SK-N-SH treated with all-trans-retinoic acid at 6 μM for 48 hours (cell line): Measurements from ENCODE around the gene C13orf42.

Experiments
- ATAC-seq: fragments of 200-7000 bp; cut with Tn5 transposase; 3 replicates; pipeline ENCODE4 v1.9.1; 2020; ENCODE audit warnings: mild to moderate bottlenecking, moderate library complexity
- ARNTL ChIP-seq: fragments of 450-650 bp; formaldehyde crosslinking; IDR thresholded peaks from 2 replicates; pipeline ENCODE4 v1.5.0; 2020; ENCODE audit warnings: low read depth, mild to moderate bottlenecking, moderate library complexity, borderline replicate concordance
- BACH2 ChIP-seq: fragments of 250-450 bp; sonication (Bioruptor Pico); IDR thresholded peaks from 2 replicates; pipeline ENCODE4 v1.9.0; 2021; ENCODE audit warnings: mild to moderate bottlenecking, borderline replicate concordance
- CREB5 ChIP-seq: fragments of 250-450 bp; sonication (Bioruptor Pico); IDR thresholded peaks from 2 replicates; pipeline ENCODE4 v1.5.1; 2020; ENCODE audit warnings: low read depth, mild to moderate bottlenecking, moderate library complexity
- CSDC2 ChIP-seq: fragments of 250-450 bp; sonication (Bioruptor Pico); IDR thresholded peaks from 2 replicates; pipeline ENCODE4 v1.5.0; 2020; ENCODE audit warnings: mild to moderate bottlenecking, moderate library complexity
- CSRNP3 ChIP-seq: fragments of 250-450 bp; sonication (Bioruptor Pico); IDR thresholded peaks from 2 replicates; pipeline ENCODE4 v1.5.1; 2021; ENCODE audit warnings: mild to moderate bottlenecking, moderate library complexity
- ESRRG ChIP-seq: fragments of 250-450 bp; sonication (Bioruptor Pico); IDR thresholded peaks from 2 replicates; pipeline ENCODE4 v1.6.1; 2021; ENCODE audit warnings: mild to moderate bottlenecking
- GLIS3 ChIP-seq: fragments of 250-450 bp; sonication (Bioruptor Pico); IDR thresholded peaks from 2 replicates; pipeline ENCODE4 v1.5.0; 2020; ENCODE audit warnings: mild to moderate bottlenecking, moderate library complexity
- ISL1 ChIP-seq: fragments of 250-450 bp; sonication (Bioruptor Pico); IDR thresholded peaks from 2 replicates; pipeline ENCODE4 v2.1.2; 2022; ENCODE audit warnings: mild to moderate bottlenecking, moderate library complexity
- PATZ1 ChIP-seq: fragments of 250-450 bp; sonication (Bioruptor Pico); IDR thresholded peaks from 2 replicates; pipeline ENCODE4 v1.8.0; 2020; ENCODE audit warnings: mild to moderate bottlenecking, moderate library complexity, borderline replicate concordance
- POU6F1 ChIP-seq: fragments of 250-450 bp; sonication (Bioruptor Pico); IDR thresholded peaks from 2 replicates; pipeline ENCODE4 v1.8.0; 2021; ENCODE audit warnings: low read depth, mild to moderate bottlenecking, moderate library complexity, borderline replicate concordance
- PPARA ChIP-seq: fragments of 250-450 bp; sonication (Bioruptor Pico); IDR thresholded peaks from 2 replicates; pipeline ENCODE4 v1.5.0; 2020; ENCODE audit warnings: mild to moderate bottlenecking, borderline replicate concordance
- SNAI2 ChIP-seq: fragments of 250-450 bp; sonication (Bioruptor Pico); IDR thresholded peaks from 2 replicates; pipeline ENCODE4 v1.5.0; 2020; ENCODE audit warnings: mild to moderate bottlenecking, moderate library complexity
- TCF4 ChIP-seq: fragments of 250-450 bp; sonication (Bioruptor Pico); IDR thresholded peaks from 2 replicates; pipeline ENCODE4 v1.8.0; 2021; ENCODE audit warnings: mild to moderate bottlenecking, moderate library complexity, borderline replicate concordance
- TSHZ2 ChIP-seq: fragments of 250-450 bp; sonication (Bioruptor Pico); IDR thresholded peaks from 2 replicates; pipeline ENCODE4 v1.5.0; 2020; ENCODE audit warnings: mild to moderate bottlenecking, moderate library complexity
- ZC3H10 ChIP-seq: fragments of 250-450 bp; sonication (Bioruptor Pico); IDR thresholded peaks from 2 replicates; pipeline ENCODE4 v1.5.1; 2021; ENCODE audit warnings: mild to moderate bottlenecking, moderate library complexity
- ZFP3 ChIP-seq: fragments of 250-450 bp; sonication (Bioruptor Pico); IDR thresholded peaks from 2 replicates; pipeline ENCODE4 v1.5.0; 2020; ENCODE audit warnings: mild to moderate bottlenecking, moderate library complexity
- ZFP30 ChIP-seq: fragments of 450-650 bp; formaldehyde crosslinking; IDR thresholded peaks from 2 replicates; pipeline ENCODE4 v1.5.0; 2022; ENCODE audit warnings: mild to moderate bottlenecking, moderate library complexity
- ZNF565 ChIP-seq: fragments of 450-650 bp; formaldehyde crosslinking; conservative IDR thresholded peaks from 2 replicates; pipeline ENCODE4 v1.5.0; 2020; ENCODE audit warnings: low read depth, mild to moderate bottlenecking, moderate library complexity
- ZNF70 ChIP-seq: fragments of 450-650 bp; formaldehyde crosslinking; IDR thresholded peaks from 2 replicates; pipeline ENCODE4 v1.5.0; 2020; ENCODE audit warnings: mild to moderate bottlenecking, moderate library complexity
- ZNF8 ChIP-seq: fragments of 450-650 bp; formaldehyde crosslinking; IDR thresholded peaks from 2 replicates; pipeline ENCODE4 v1.5.0; 2020; ENCODE audit warnings: mild to moderate bottlenecking, moderate library complexity

Gene C13orf42

GRCh38 chr13:51137250-51137649 lies 26.2 kb upstream of the C13orf42 start (continued):
- TF ChIP-seq PATZ1 (CRISPR knock-in tag): no peak

GRCh38 chr13:51136276-51136980 lies 25.4 kb upstream of the C13orf42 start:
- no peak for TF ChIP-seq GLIS3 (CRISPR knock-in tag)
- no peak for TF ChIP-seq SNAI2 (CRISPR knock-in tag)
- TF ChIP-seq BACH2: no peak
- no peak for TF ChIP-seq ZNF565 (CRISPR knock-in tag)
- TF ChIP-seq CREB5 (CRISPR knock-in tag): no peak
- TF ChIP-seq ISL1 (CRISPR knock-in tag): no peak
- no peak for TF ChIP-seq ZC3H10 (CRISPR knock-in tag)
- no peak for TF ChIP-seq ZNF70 (CRISPR knock-in tag)
- no peak for TF ChIP-seq ZFP30 (CRISPR knock-in tag)
- no peak for TF ChIP-seq CSRNP3 (CRISPR knock-in tag)
- no peak for TF ChIP-seq TCF4 (CRISPR knock-in tag)
- no peak for TF ChIP-seq PPARA
- TF ChIP-seq ZNF8 (CRISPR knock-in tag): no peak
- no peak for TF ChIP-seq PATZ1 (CRISPR knock-in tag)
- ATAC-seq: no peak

GRCh38 chr13:51134763-51135365 lies 23.8 kb upstream of the C13orf42 start:
- TF ChIP-seq ARNTL: no peak
- no peak for TF ChIP-seq BACH2
- TF ChIP-seq POU6F1 (CRISPR knock-in tag): no peak
- no peak for TF ChIP-seq ZNF565 (CRISPR knock-in tag)
- TF ChIP-seq ESRRG: no peak
- TF ChIP-seq GLIS3 (CRISPR knock-in tag): no peak
- no peak for TF ChIP-seq CREB5 (CRISPR knock-in tag)
- no peak for TF ChIP-seq TCF4 (CRISPR knock-in tag)
- no peak for ATAC-seq

- no peak for ATAC-seq
- no peak for TF ChIP-seq TSHZ2 (CRISPR knock-in tag)
- no peak for TF ChIP-seq ZNF565 (CRISPR knock-in tag)
- TF ChIP-seq CSDC2: no peak
- no peak for TF ChIP-seq ARNTL
- no peak for TF ChIP-seq ZFP3 (CRISPR knock-in tag)
- no peak for TF ChIP-seq CREB5 (CRISPR knock-in tag)
- TF ChIP-seq ZC3H10 (CRISPR knock-in tag): no peak
- TF ChIP-seq TCF4 (CRISPR knock-in tag): no peak
- TF ChIP-seq SNAI2 (CRISPR knock-in tag): no peak
- TF ChIP-seq BACH2: no peak
- TF ChIP-seq PPARA: no peak
- no peak for TF ChIP-seq GLIS3 (CRISPR knock-in tag)
- TF ChIP-seq ESRRG: no peak
These were observed 19.3 kb upstream of the C13orf42 start for GRCh38 chr13:51130348-51130747.
